Astrocyte (in vitro differentiated cells and primary cell): ENCODE results near the gene ZNF592. TPM values are rescaled to one million over a fixed set of nuclear protein-coding genes. Genes with fewer than 3 reads are reported as not detected.

Experiments used
- DNase-seq: peaks from one replicate; pipeline ENCODE4 v3.0.0-alpha.2; 2010; ENCODE audit warnings: low read depth
- FAIRE-seq: peaks from 2 replicates; lab custom pipeline; 2011; peaks lifted over from hg19 to GRCh38; lab: Jason Lieb, UNC
- H2AFZ ChIP-seq: 2 replicates; pipeline ENCODE4 v1.6.0; 2012; ENCODE audit warnings: low read depth, low read length, inconsistent platforms
- H3K27ac ChIP-seq: 2 replicates; pipeline ENCODE4 v1.5.1; 2011; ENCODE audit warnings: low read depth, low read length, inconsistent platforms
- H3K27me3 ChIP-seq: 2 replicates; pipeline ENCODE4 v1.6.0; 2011; ENCODE audit warnings: low read length, inconsistent platforms; ENCODE audit not compliant: insufficient read depth
- H3K36me3 ChIP-seq: 2 replicates; pipeline ENCODE4 v1.5.1; 2011; ENCODE audit warnings: low read length, inconsistent platforms; ENCODE audit not compliant: insufficient read depth
- H3K4me1 ChIP-seq: 2 replicates; pipeline ENCODE4 v1.5.1; 2011; ENCODE audit warnings: low read length, inconsistent platforms; ENCODE audit not compliant: insufficient read depth
- H3K4me2 ChIP-seq: 2 replicates; pipeline ENCODE4 v1.6.0; 2012; ENCODE audit warnings: low read length, inconsistent platforms
- H3K4me3 ChIP-seq: 2 replicates; pipeline ENCODE4 v1.5.1; 2011; ENCODE audit warnings: low read depth, mild to moderate bottlenecking, low read length, inconsistent platforms; ENCODE audit not compliant: insufficient read depth
- H3K79me2 ChIP-seq: 2 replicates; pipeline ENCODE4 v1.6.0; 2012; ENCODE audit warnings: mild to moderate bottlenecking, low read length, inconsistent platforms; ENCODE audit not compliant: insufficient read depth
- H3K9ac ChIP-seq: 2 replicates; pipeline ENCODE4 v1.6.0; 2012; ENCODE audit warnings: mild to moderate bottlenecking, low read length, inconsistent platforms
- H3K9me3 ChIP-seq: 2 replicates; pipeline ENCODE4 v1.5.1; 2012; ENCODE audit warnings: low read depth, mild to moderate bottlenecking, low read length, inconsistent platforms; ENCODE audit not compliant: insufficient read depth
- H4K20me1 ChIP-seq: 2 replicates; pipeline ENCODE4 v1.6.0; 2012; ENCODE audit warnings: low read length, inconsistent platforms; ENCODE audit not compliant: insufficient read depth
- H3K27ac Mint-ChIP-seq: one replicate; pipeline ENCODE4 v1.8.0; 2021; ENCODE audit warnings: mild to moderate bottlenecking, mixed read lengths; ENCODE audit not compliant: unreplicated experiment
- H3K27me3 Mint-ChIP-seq: one replicate; pipeline ENCODE4 v1.8.0; 2021; ENCODE audit warnings: low read depth, mixed read lengths; ENCODE audit not compliant: unreplicated experiment
- H3K36me3 Mint-ChIP-seq: one replicate; pipeline ENCODE4 v1.8.0; 2021; ENCODE audit warnings: low read depth, mixed read lengths; ENCODE audit not compliant: unreplicated experiment
- H3K4me1 Mint-ChIP-seq: one replicate; pipeline ENCODE4 v1.8.0; 2021; ENCODE audit warnings: low read depth, mixed read lengths; ENCODE audit not compliant: unreplicated experiment
- H3K4me3 Mint-ChIP-seq: one replicate; pipeline ENCODE4 v1.8.0; 2021; ENCODE audit warnings: mild to moderate bottlenecking, moderate library complexity, mixed read lengths; ENCODE audit not compliant: unreplicated experiment
- H3K9me3 Mint-ChIP-seq: one replicate; pipeline ENCODE4 v1.8.0; 2021; ENCODE audit warnings: mild to moderate bottlenecking, mixed read lengths; ENCODE audit not compliant: unreplicated experiment
- CTCF ChIP-seq: IDR thresholded peaks from 2 replicates; pipeline ENCODE4 v1.5.1; 2011; ENCODE audit warnings: low read depth, mild to moderate bottlenecking, inconsistent platforms, low read length, moderate library complexity; ENCODE audit not compliant: insufficient read depth
- EZH2 ChIP-seq: IDR thresholded peaks from 2 replicates; pipeline ENCODE4 v1.6.1; 2012; ENCODE audit warnings: mild to moderate bottlenecking, low read length, inconsistent platforms; ENCODE audit not compliant: insufficient read depth
- total RNA-seq: library from RNA; stranded (reverse); gene quantifications from 2 replicates; pipeline ENCODE4 v1.2.1, GENCODE V29; 2021

Gene ZNF592
- total RNA-seq, 1 donor from 2014 or later: 25.1 TPM

GRCh38 chr15:84788500-84788899 lies 40.1 kb downstream of the ZNF592 start:
- Histone ChIP-seq H3K9me3 (no peaks in the 10 kb centered on the region), H3K4me2 (no peak overlapping the region), H2AFZ (no peak overlapping the region), H3K4me1 (no peaks in the 10 kb centered on the region), H3K27me3 (no peaks in the 10 kb centered on the region), H3K36me3 (peaks cover 37% of the 10 kb centered on the region), H3K27ac (no peak overlapping the region), H3K9ac (no peak overlapping the region), H3K4me3 (no peak overlapping the region), H4K20me1 (peaks cover 64% of the 10 kb centered on the region), H3K79me2 (peaks cover 80% of the 10 kb centered on the region)
- Mint-ChIP-seq H3K36me3 (peaks cover 22% of the 10 kb centered on the region), H3K4me3 (no peak overlapping the region), H3K4me1 (peaks cover 9% of the 10 kb centered on the region), H3K27me3 (no peaks in the 10 kb centered on the region), H3K27ac (no peak overlapping the region), H3K9me3 (no peaks in the 10 kb centered on the region)
- no peak for FAIRE-seq
- TF ChIP-seq EZH2: no peak
- no peak for TF ChIP-seq CTCF
- no peak for DNase-seq

GRCh38 chr15:84789762-84790161 lies 41.4 kb downstream of the ZNF592 start:
- H3K27ac Mint-ChIP-seq: no peak overlapping the region
- peaks cover 61% of the 10 kb centered on the region for H4K20me1 ChIP-seq
- H3K4me3 ChIP-seq: no peak overlapping the region
- H3K9me3 ChIP-seq: no peaks in the 10 kb centered on the region
- no peak for DNase-seq
- H3K4me2 ChIP-seq: no peak overlapping the region
- peaks cover 9% of the 10 kb centered on the region for H3K4me1 Mint-ChIP-seq
- H3K27me3 Mint-ChIP-seq: no peaks in the 10 kb centered on the region
- H2AFZ ChIP-seq: no peak overlapping the region
- peaks cover 33% of the 10 kb centered on the region for H3K36me3 ChIP-seq
- no peak overlapping the region for H3K27ac ChIP-seq
- H3K9me3 Mint-ChIP-seq: no peaks in the 10 kb centered on the region
- H3K4me1 ChIP-seq: no peaks in the 10 kb centered on the region
- no peaks in the 10 kb centered on the region for H3K27me3 ChIP-seq
- H3K4me3 Mint-ChIP-seq: no peak overlapping the region
- H3K79me2 ChIP-seq: peaks cover 74% of the 10 kb centered on the region
- FAIRE-seq: no peak
- TF ChIP-seq CTCF (no peak), EZH2 (no peak)
- H3K9ac ChIP-seq: no peak overlapping the region
- peaks cover 19% of the 10 kb centered on the region for H3K36me3 Mint-ChIP-seq

GRCh38 chr15:84790676-84791075 lies 42.3 kb downstream of the ZNF592 start:
- H4K20me1 ChIP-seq: peaks cover 52% of the 10 kb centered on the region
- no peaks in the 10 kb centered on the region for H3K4me1 ChIP-seq
- no peaks in the 10 kb centered on the region for H3K9me3 ChIP-seq
- Mint-ChIP-seq H3K4me3 (no peak overlapping the region), H3K9me3 (no peaks in the 10 kb centered on the region), H3K27ac (no peak overlapping the region), H3K4me1 (peaks cover 9% of the 10 kb centered on the region), H3K27me3 (no peaks in the 10 kb centered on the region), H3K36me3 (peaks cover 14% of the 10 kb centered on the region)
- H3K36me3 ChIP-seq: peaks cover 30% of the 10 kb centered on the region
- no peak overlapping the region for H2AFZ ChIP-seq
- no peak overlapping the region for H3K9ac ChIP-seq
- H3K27ac ChIP-seq: no peak overlapping the region
- no peaks in the 10 kb centered on the region for H3K27me3 ChIP-seq
- H3K79me2 ChIP-seq: peaks cover 71% of the 10 kb centered on the region
- TF ChIP-seq EZH2 (no peak), CTCF (no peak)
- H3K4me2 ChIP-seq: no peak overlapping the region
- no peak for FAIRE-seq
- no peak overlapping the region for H3K4me3 ChIP-seq
- no peak for DNase-seq
